GM23338 (cell line): ENCODE measurements around the gene AP1B1. TPM values are rescaled to one million over a fixed set of nuclear protein-coding genes. Genes with fewer than 3 reads are reported as not detected.

Experiments
- ATAC-seq: fragments of 200-7000 bp; cut with Tn5 transposase; 3 replicates; pipeline ENCODE4 v1.9.1; 2020
- DNase-seq: peaks from one replicate; pipeline ENCODE4 v3.0.0-alpha.2; 2015; ENCODE audit warnings: low spot score
- H2AFZ ChIP-seq: fragments of 200-600 bp; sonication (generic); 2 replicates; pipeline ENCODE4 v1.8.0; 2016; ENCODE audit warnings: antibody characterized with exemption, mild to moderate bottlenecking, moderate library complexity
- H3F3A ChIP-seq: fragments of 200-600 bp; sonication (generic); replicated peaks from 2 replicates; pipeline ENCODE4 v1.8.0; 2017; ENCODE audit warnings: antibody characterized with exemption, mixed run types, low read depth
- H3K27ac ChIP-seq: fragments of 200-600 bp; sonication (generic); 2 replicates; pipeline ENCODE4 v1.6.1; 2016; ENCODE audit warnings: low read depth
- H3K27me3 ChIP-seq: fragments of 200-600 bp; sonication (generic); 2 replicates; pipeline ENCODE4 v1.8.0; 2016; ENCODE audit warnings: mild to moderate bottlenecking, mixed run types, moderate library complexity; ENCODE audit not compliant: insufficient read depth
- H3K36me3 ChIP-seq: fragments of 200-600 bp; sonication (generic); 2 replicates; pipeline ENCODE4 v1.8.0; 2016; ENCODE audit warnings: mild to moderate bottlenecking; ENCODE audit not compliant: insufficient read depth
- H3K4me1 ChIP-seq: fragments of 200-600 bp; sonication (generic); 2 replicates; pipeline ENCODE4 v1.8.0; 2016; ENCODE audit warnings: mild to moderate bottlenecking, moderate library complexity; ENCODE audit not compliant: insufficient read depth
- H3K4me2 ChIP-seq: fragments of 200-600 bp; sonication (generic); 2 replicates; pipeline ENCODE4 v1.7.1; 2017; ENCODE audit warnings: mixed run types
- H3K4me3 ChIP-seq: fragments of 200-600 bp; sonication (generic); 2 replicates; pipeline ENCODE4 v1.6.1; 2016; ENCODE audit warnings: mixed run types
- H3K79me2 ChIP-seq: fragments of 200-600 bp; sonication (generic); replicated peaks from 2 replicates; pipeline ENCODE4 v1.8.0; 2017; ENCODE audit warnings: mild to moderate bottlenecking; ENCODE audit not compliant: insufficient read depth
- H3K9me2 ChIP-seq: fragments of 200-600 bp; sonication (generic); 2 replicates; pipeline ENCODE4 v1.8.0; 2017; ENCODE audit not compliant: insufficient read depth
- H4K20me1 ChIP-seq: fragments of 200-600 bp; sonication (generic); replicated peaks from 2 replicates; pipeline ENCODE4 v1.8.0; 2017; ENCODE audit warnings: mild to moderate bottlenecking; ENCODE audit not compliant: insufficient read depth
- H3K27ac Mint-ChIP-seq: 2 replicates; pipeline ENCODE4 v1.8.0; 2020; ENCODE audit warnings: inconsistent platforms, mild to moderate bottlenecking, moderate library complexity, mixed read lengths
- H3K27me3 Mint-ChIP-seq: 3 replicates; pipeline ENCODE4 v1.8.0; 2022; ENCODE audit warnings: low read depth, mild to moderate bottlenecking, moderate library complexity, mixed read lengths, inconsistent platforms; ENCODE audit not compliant: insufficient read depth, poor library complexity
- H3K36me3 Mint-ChIP-seq: 3 replicates; pipeline ENCODE4 v1.8.0; 2021; ENCODE audit warnings: low read depth, mild to moderate bottlenecking, inconsistent platforms, moderate library complexity, mixed read lengths
- H3K4me1 Mint-ChIP-seq: 3 replicates; pipeline ENCODE4 v1.8.0; 2020; ENCODE audit warnings: mild to moderate bottlenecking, inconsistent platforms, mixed read lengths
- H3K4me3 Mint-ChIP-seq: 3 replicates; pipeline ENCODE4 v1.8.0; 2021; ENCODE audit warnings: moderate library complexity, mild to moderate bottlenecking, inconsistent platforms, mixed read lengths
- H3K9me3 Mint-ChIP-seq: 3 replicates; pipeline ENCODE4 v1.8.0; 2020; ENCODE audit warnings: moderate library complexity, mild to moderate bottlenecking, inconsistent platforms, mixed read lengths
- CREB1 ChIP-seq: fragments of 250-450 bp; sonication (Bioruptor Pico); IDR thresholded peaks from 2 replicates; pipeline ENCODE4 v1.5.0; 2020; ENCODE audit warnings: low read depth, mild to moderate bottlenecking, moderate library complexity
- EZH2 ChIP-seq: fragments of 200-600 bp; sonication (generic); IDR thresholded peaks from one replicate; pipeline ENCODE4 v1.8.0; 2017; ENCODE audit warnings: antibody characterized with exemption, mild to moderate bottlenecking, low read depth; ENCODE audit not compliant: unreplicated experiment
- NANOG ChIP-seq: IDR thresholded peaks from 2 replicates; pipeline ENCODE4 v1.6.1; 2016; ENCODE audit warnings: antibody characterized with exemption, borderline replicate concordance
- REST ChIP-seq: IDR thresholded peaks from one replicate; pipeline ENCODE4 v1.6.1; 2018; ENCODE audit warnings: antibody characterized with exemption; ENCODE audit not compliant: unreplicated experiment
- ZNF114 ChIP-seq: fragments of 250-450 bp; sonication (Bioruptor Pico); IDR thresholded peaks from 2 replicates; pipeline ENCODE4 v1.5.0; 2020; ENCODE audit warnings: mild to moderate bottlenecking, moderate library complexity
- ZNF331 ChIP-seq: fragments of 250-450 bp; sonication (Bioruptor Pico); IDR thresholded peaks from 2 replicates; pipeline ENCODE4 v1.5.0; 2020; ENCODE audit warnings: low read depth, mild to moderate bottlenecking, moderate library complexity
- ZNF462 ChIP-seq: fragments of 250-450 bp; sonication (Bioruptor Pico); IDR thresholded peaks from 2 replicates; pipeline ENCODE4 v1.5.0; 2020; ENCODE audit warnings: mild to moderate bottlenecking, moderate library complexity
- polyA plus RNA-seq: library from polyadenylated mRNA; unstranded; fragments of >200 nt; fragmentation: Nextera tagmentation; extraction: Ambion mirVana; gene quantifications from 2 replicates; pipeline ENCODE4 v1.2.1, GENCODE V29; 2016
- total RNA-seq: library from RNA; depleted of rRNA; stranded (reverse); fragments of >200 nt; shearing (Covaris generic); gene quantifications from 2 replicates; pipeline ENCODE4 v1.2.3, GENCODE V29; 2014

AP1B1 gene
- total and polyA plus RNA-seq, 2 experiments from 2014 or later: 19.5 to 74.4 TPM

- Mint-ChIP-seq H3K4me1 (no peaks in the 10 kb centered on the region), H3K4me3 (no peak overlapping the region), H3K27ac (no peak overlapping the region), H3K27me3 (peaks cover 2% of the 10 kb centered on the region), H3K36me3 (peaks cover 58% of the 10 kb centered on the region), H3K9me3 (no peaks in the 10 kb centered on the region)
- no peak for ATAC-seq
- Histone ChIP-seq H3K79me2 (no peaks in the 10 kb centered on the region), H3K36me3 (peaks cover 15% of the 10 kb centered on the region), H3K27ac (no peak overlapping the region), H3K4me3 (no peak overlapping the region), H3K9me2 (no peaks in the 10 kb centered on the region), H3F3A (no peaks in the 10 kb centered on the region), H3K4me1 (no peaks in the 10 kb centered on the region), H4K20me1 (peaks cover 3% of the 10 kb centered on the region; the same call in 1 of the 2 replicates), H3K4me2 (no peak overlapping the region), H3K27me3 (no peaks in the 10 kb centered on the region), H2AFZ (no peak overlapping the region)
- no peak for TF ChIP-seq ZNF114 (CRISPR knock-in tag)
- no peak for TF ChIP-seq ZNF462 (CRISPR knock-in tag)
- no peak for TF ChIP-seq EZH2
- no peak for TF ChIP-seq NANOG
- TF ChIP-seq ZNF331 (CRISPR knock-in tag): no peak
- TF ChIP-seq REST: no peak
- no peak for TF ChIP-seq CREB1 (CRISPR knock-in tag)
- no peak for DNase-seq
Observed at GRCh38 chr22:29348041-29348440, 40.3 kb downstream of the AP1B1 start.
